Adrenal gland (tissue), 5 donors: Measurements from ENCODE around the gene MOSPD2.

Experiments
- POLR2A ChIP-seq, 2 donors: fragments of 450-650 bp; IDR thresholded peaks; one replicate each; pipeline ENCODE4 v1.6.1; 2017; ENCODE audit warnings: antibody characterized with exemption in 2 of 2, mild to moderate bottlenecking in 2 of 2, moderate library complexity in 1 of 2
- TF ChIP-seq, protein P1 (sequence below), 6 experiments: fragments of 450-650 bp in 4 of 6; fragments of 200-600 bp in 2 of 6; sonication (generic) in 1 of 6; IDR thresholded peaks; 1 replicate in 5 of 6; 2 replicates in 1 of 6; pipeline versions ENCODE4 v1.5.1 to v1.8.0; 2016 to 2021; ENCODE audit warnings: antibody characterized with exemption in 6 of 6, mild to moderate bottlenecking in 2 of 6, moderate library complexity in 1 of 6
- donor health status: DM: no; HTN: no; CAD: no.

DNA sequence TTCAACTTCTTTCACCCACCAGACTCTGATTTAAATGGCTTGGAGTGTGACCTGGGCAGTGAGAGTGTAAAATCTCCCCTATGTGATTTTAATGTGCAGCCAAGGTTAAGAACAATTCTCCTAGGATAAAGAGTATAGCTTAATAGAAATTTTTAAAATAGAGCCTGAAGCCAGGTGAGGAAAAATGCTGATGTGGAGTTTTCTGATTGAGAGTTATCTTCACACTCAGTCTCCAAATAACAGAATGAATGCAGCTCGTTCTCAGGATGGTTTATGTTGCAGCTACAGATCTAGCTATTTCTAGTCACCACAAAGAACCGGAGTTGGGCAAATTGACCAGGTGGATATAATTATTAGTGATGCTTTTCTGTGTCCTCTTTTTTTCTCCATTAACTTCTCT, 70.7 kb downstream of the MOSPD2 start:
- TF ChIP-seq, protein P1, sequence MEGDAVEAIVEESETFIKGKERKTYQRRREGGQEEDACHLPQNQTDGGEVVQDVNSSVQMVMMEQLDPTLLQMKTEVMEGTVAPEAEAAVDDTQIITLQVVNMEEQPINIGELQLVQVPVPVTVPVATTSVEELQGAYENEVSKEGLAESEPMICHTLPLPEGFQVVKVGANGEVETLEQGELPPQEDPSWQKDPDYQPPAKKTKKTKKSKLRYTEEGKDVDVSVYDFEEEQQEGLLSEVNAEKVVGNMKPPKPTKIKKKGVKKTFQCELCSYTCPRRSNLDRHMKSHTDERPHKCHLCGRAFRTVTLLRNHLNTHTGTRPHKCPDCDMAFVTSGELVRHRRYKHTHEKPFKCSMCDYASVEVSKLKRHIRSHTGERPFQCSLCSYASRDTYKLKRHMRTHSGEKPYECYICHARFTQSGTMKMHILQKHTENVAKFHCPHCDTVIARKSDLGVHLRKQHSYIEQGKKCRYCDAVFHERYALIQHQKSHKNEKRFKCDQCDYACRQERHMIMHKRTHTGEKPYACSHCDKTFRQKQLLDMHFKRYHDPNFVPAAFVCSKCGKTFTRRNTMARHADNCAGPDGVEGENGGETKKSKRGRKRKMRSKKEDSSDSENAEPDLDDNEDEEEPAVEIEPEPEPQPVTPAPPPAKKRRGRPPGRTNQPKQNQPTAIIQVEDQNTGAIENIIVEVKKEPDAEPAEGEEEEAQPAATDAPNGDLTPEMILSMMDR (IDR thresholded peaks at IDR 0.05), result no peak
- no peak for TF ChIP-seq POLR2A (IDR thresholded peaks at IDR 0.05)
